ENCODE measurements around the gene RFXANK.

RFXANK gene

DNA sequence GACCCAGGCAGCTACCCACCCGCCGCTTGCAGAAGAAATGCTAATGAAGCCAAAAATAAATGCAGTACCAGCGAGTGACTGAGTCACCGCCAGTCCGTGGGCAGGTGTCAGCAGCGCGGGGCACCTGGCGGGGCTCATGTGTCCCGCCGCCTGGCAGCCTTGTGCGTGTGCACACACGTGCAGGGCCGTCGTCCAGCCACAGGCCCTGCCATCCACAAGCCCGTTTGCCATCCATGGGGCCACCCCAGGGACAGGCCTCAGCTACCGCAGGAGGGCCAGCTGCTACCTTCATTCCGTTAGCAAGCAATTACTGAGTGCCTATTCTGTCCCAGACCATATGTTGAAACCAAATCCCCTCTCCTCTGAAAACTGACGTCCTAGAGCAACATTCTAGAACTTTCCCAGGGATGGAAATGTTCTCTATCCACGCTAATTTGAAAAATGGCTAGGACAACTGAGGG is 40.2 kb downstream of the RFXANK start:
- no peak for DNase-seq (ENCODE audit: low read depth)

DNA sequence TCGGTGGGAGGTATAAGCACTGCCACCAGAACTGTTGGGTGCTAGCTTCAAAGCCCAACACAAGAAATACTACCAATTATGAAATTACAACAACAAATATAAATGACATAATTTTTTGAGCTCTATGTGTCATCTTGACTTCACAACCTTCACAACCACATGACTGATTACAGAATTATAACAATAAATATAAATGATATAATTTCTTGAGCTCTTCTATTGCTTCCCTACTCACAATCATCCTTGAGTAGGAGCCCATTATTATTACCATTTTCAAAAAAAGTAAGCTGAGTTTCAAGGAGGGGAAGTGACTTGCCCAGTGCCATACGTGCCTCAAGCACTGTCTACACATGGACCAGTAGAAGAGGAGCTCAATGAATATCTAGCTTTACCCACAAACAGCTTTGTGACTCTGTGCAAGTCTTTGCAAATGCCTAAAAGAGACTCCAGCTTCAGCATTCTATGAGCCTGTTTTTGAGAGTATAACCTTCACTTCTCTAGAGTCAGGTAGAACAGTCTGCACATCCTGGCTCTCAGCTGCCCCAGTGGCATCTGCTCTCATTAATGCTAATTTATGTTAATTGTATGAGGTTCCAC is 42.3 kb downstream of the RFXANK start:
- DNase-seq (ENCODE audit: low read depth): no peak

DNA sequence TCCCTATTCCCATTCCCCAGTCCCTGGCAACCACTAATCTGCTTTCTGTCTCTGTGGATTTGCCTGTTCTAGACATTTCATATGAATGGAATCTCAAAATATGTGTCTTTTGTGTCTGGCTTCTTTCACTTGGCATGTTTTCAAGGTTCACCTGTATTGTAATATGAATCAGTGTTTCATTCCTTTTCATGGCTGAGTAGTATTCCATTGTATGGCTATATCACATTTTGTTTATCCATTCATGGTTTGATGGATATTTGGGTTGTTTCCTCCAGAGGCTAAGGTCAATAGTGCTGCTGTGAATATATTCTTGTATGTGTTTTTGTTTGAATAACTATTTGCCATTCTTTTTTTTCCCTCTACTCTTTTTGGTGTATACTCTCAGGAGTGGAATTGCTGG is 44.1 kb downstream of the RFXANK start:
- DNase-seq (ENCODE audit: low read depth): no peak

DNA sequence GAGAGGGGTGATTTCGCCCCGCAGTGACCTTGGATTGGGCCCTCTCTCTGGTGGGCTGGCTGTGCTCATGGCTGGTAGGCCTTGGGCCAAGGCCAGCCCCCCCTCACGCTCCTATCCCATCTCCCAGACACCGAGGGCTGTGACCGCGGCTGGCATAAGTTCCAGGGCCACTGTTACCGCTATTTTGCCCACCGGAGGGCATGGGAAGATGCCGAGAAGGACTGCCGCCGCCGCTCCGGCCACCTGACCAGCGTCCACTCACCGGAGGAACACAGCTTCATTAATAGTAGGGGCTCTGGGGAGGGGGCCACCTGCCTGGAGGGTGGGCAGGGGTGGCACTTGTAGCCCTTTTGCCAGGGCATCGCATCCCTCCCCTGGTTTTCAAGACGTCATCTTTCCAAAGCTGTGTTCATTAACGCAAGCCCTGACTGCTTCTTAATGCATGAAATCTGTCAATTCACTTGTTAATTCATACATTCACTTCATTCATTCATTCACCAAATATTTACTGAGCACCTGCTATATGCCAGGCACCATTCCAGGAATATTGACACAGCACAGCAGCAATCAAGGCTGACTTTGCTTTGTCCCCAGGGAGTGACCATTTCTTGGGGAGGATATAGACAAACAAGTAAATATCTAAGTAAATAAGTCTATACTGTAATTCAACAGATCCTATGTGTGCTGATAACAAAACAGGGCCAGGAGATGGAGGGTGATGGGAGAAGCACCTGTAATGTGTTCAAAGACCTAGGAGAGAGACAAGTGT is 46.3 kb downstream of the RFXANK start:
- no peak for DNase-seq (ENCODE audit: low read depth)

DNA sequence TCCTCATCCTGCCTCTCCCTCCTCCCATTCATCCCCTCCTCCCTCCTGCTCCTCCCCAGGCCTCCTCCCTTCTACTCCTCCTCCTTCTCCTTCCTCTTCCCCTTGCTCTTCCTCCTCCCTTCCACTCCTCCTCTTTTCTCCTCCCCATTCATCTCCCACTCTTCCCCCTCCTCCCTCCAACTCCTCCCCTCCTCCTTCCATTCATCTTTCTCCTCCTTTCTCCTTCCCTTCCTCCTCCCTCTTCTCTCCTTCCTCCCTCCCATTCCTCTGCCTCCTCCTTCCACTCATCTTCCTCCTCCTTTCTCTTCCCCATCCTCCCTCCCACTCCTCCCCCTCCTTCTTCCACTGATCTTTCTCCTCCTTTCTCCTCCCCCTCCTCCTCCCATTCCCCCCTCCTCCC is 47.6 kb downstream of the RFXANK start:
- DNase-seq (ENCODE audit: low read depth): no peak

DNA sequence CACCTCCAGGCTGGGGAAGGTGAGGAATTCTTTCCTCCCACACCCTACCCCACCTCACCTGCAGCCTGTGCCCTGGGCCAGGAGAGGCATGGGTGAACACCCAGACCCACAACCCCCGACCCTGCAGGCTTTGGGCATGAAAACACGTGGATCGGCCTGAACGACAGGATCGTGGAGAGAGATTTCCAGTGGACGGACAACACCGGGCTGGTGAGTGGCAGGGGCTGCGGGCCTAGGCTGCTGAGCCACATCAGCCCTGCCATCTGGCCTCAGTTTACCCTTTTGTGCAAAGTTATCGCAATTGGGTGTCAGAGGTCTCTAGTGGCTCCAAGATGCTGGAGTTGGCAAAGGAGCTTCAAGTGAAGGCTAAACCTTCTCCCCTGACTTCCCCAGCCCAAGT is 48.4 kb downstream of the RFXANK start:
- DNase-seq (ENCODE audit: low read depth): no peak

DNA sequence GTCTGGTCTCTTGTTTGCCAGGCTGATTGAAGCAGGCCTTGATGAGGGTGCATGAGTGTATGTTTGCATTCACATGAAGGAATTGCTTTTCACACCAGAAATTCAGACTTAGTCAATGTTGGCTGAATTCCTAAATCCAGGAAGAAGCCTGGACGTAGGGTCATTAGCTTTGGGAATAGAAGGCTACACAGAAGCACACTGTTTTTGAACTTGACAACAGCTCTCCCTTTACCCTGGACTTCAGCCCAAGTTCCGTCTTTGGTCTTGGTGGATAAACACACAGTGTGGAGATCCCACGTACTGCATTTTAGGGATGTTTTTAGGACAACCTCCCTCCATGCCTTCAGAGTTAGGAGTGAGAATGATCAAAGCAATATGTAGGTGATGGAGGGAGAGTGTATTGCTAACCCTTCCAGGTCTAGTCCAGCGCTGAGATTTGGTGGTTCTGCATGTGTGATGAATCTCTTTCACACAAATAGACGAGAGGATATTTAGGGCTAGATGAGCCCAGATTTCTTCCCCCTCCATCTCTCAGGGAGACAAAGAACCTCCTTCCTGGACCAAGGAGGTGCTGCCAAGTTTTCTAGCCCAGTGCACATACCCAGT is 58.2 kb downstream of the RFXANK start:
- no peak for DNase-seq (ENCODE audit: low read depth)
